Renal cortex interstitium (tissue), 15 donors: ENCODE results near the gene LYRM7. TPM values are rescaled to one million over a fixed set of nuclear protein-coding genes. Genes with fewer than 3 reads are reported as not detected.
"Not testable (repeated sequence)": the region's sequence is repeated elsewhere in the genome, so short reads cannot be mapped to it uniquely, and the experiment has no call there.

Experiments used
- DNase-seq, 11 donors: peaks; one replicate each; pipeline ENCODE4 v3.0.0-alpha.2; 2013; ENCODE audit warnings: low read depth in 9 of 11, low spot score in 4 of 11; ENCODE audit errors: extremely low read depth in 1 of 11
- long read RNA-seq, 16 experiments: transcript quantifications; one replicate each; lab custom pipeline, GENCODE V29; 2026
- polyA plus RNA-seq, 3 donors: library from polyadenylated mRNA; unstranded; fragments of 120-200 nt; gene quantifications; one replicate each; pipeline ENCODE4 v1.2.1, GENCODE V29; 2013; ENCODE audit not compliant: insufficient read length in 3 of 3

LYRM7 gene
- 10 to 100 TPM; 11.5 to 15.2 (median 15.2) TPM for polyA plus RNA-seq
- long read RNA-seq, donor 1, full-length matches to known transcripts: 4 of 4 reads
- long read RNA-seq, donor 1, partial matches to known transcripts: 0 of 4 reads
- long read RNA-seq, donor 1, other reads (novel, unspliced or antisense): 0 of 4 reads
- long read RNA-seq, donor 2, full-length matches to known transcripts: 6 of 13 reads
- long read RNA-seq, donor 2, partial matches to known transcripts: 7 of 13 reads
- long read RNA-seq, donor 2, other reads (novel, unspliced or antisense): 0 of 13 reads
- long read RNA-seq, donor 3, full-length matches to known transcripts: 5 of 32 reads
- long read RNA-seq, donor 3, partial matches to known transcripts: 27 of 32 reads
- long read RNA-seq, donor 3, other reads (novel, unspliced or antisense): 0 of 32 reads
- long read RNA-seq, donor 4, full-length matches to known transcripts: 8 of 8 reads
- long read RNA-seq, donor 4, partial matches to known transcripts: 0 of 8 reads
- long read RNA-seq, donor 4, other reads (novel, unspliced or antisense): 0 of 8 reads
- long read RNA-seq, donor 5: 0 reads
- long read RNA-seq, donor 6, full-length matches to known transcripts: 7 of 7 reads
- long read RNA-seq, donor 6, partial matches to known transcripts: 0 of 7 reads
- long read RNA-seq, donor 6, other reads (novel, unspliced or antisense): 0 of 7 reads
- long read RNA-seq, donor 7, full-length matches to known transcripts: 5 of 5 reads
- long read RNA-seq, donor 7, partial matches to known transcripts: 0 of 5 reads
- long read RNA-seq, donor 7, other reads (novel, unspliced or antisense): 0 of 5 reads
- long read RNA-seq, donor 8: 0 reads
- long read RNA-seq, donor 9, full-length matches to known transcripts: 2 of 2 reads
- long read RNA-seq, donor 9, partial matches to known transcripts: 0 of 2 reads
- long read RNA-seq, donor 9, other reads (novel, unspliced or antisense): 0 of 2 reads
- long read RNA-seq, donor 10, full-length matches to known transcripts: 6 of 6 reads
- long read RNA-seq, donor 10, partial matches to known transcripts: 0 of 6 reads
- long read RNA-seq, donor 10, other reads (novel, unspliced or antisense): 0 of 6 reads
- long read RNA-seq, donor 11, full-length matches to known transcripts: 5 of 5 reads
- long read RNA-seq, donor 11, partial matches to known transcripts: 0 of 5 reads
- long read RNA-seq, donor 11, other reads (novel, unspliced or antisense): 0 of 5 reads
- long read RNA-seq, donor 12, full-length matches to known transcripts: 1 of 1 reads
- long read RNA-seq, donor 12, partial matches to known transcripts: 0 of 1 reads
- long read RNA-seq, donor 12, other reads (novel, unspliced or antisense): 0 of 1 reads
- long read RNA-seq, donor 13: 0 reads
- long read RNA-seq, donor 14, full-length matches to known transcripts: 7 of 7 reads
- long read RNA-seq, donor 14, partial matches to known transcripts: 0 of 7 reads
- long read RNA-seq, donor 14, other reads (novel, unspliced or antisense): 0 of 7 reads
- long read RNA-seq, donor 15, full-length matches to known transcripts: 5 of 5 reads
- long read RNA-seq, donor 15, partial matches to known transcripts: 0 of 5 reads
- long read RNA-seq, donor 15, other reads (novel, unspliced or antisense): 0 of 5 reads
- long read RNA-seq, donor 16, full-length matches to known transcripts: 15 of 15 reads
- long read RNA-seq, donor 16, partial matches to known transcripts: 0 of 15 reads
- long read RNA-seq, donor 16, other reads (novel, unspliced or antisense): 0 of 15 reads

- DNase-seq: peak; percentile 94 to 100 (median 98)
Measured at GRCh38 chr5:131170540-131171275, at the start of gene LYRM7. LYRM7 (plus strand) TSS chr5:131170944; CDS start chr5:131171021, 77 bp downstream.

- DNase-seq: not testable (repeated sequence)
Measured at GRCh38 chr5:131127244-131127643, 43.5 kb upstream of the LYRM7 start.

GRCh38 chr5:131129306-131129705 is 41.4 kb upstream of the LYRM7 start:
- no peak for DNase-seq

GRCh38 chr5:131133091-131133490 is 37.7 kb upstream of the LYRM7 start:
- not testable (repeated sequence) for DNase-seq

GRCh38 chr5:131138406-131138805 is 32.3 kb upstream of the LYRM7 start:
- DNase-seq: not testable (repeated sequence)

GRCh38 chr5:131139321-131139720 is 31.4 kb upstream of the LYRM7 start:
- DNase-seq: no peak

GRCh38 chr5:131142970-131143617 is 27.6 kb upstream of the LYRM7 start:
- no peak for DNase-seq

- no peak for DNase-seq
Measured at GRCh38 chr5:131147258-131147657, 23.5 kb upstream of the LYRM7 start.

GRCh38 chr5:131148835-131149234 is 21.9 kb upstream of the LYRM7 start:
- no peak for DNase-seq

- no peak for DNase-seq
Measured at GRCh38 chr5:131150408-131150807, 20.3 kb upstream of the LYRM7 start.

- DNase-seq: no peak
Measured at GRCh38 chr5:131151216-131151615, 19.5 kb upstream of the LYRM7 start.

GRCh38 chr5:131156385-131156784 is 14.4 kb upstream of the LYRM7 start:
- DNase-seq: no peak

- DNase-seq: no peak
Measured at GRCh38 chr5:131156957-131157356, 13.8 kb upstream of the LYRM7 start.

- DNase-seq: no peak
Measured at GRCh38 chr5:131160134-131160533, 10.6 kb upstream of the LYRM7 start.

- DNase-seq: peak in 1 of 11 donors; percentile 6
Measured at GRCh38 chr5:131163276-131164119, 7.2 kb upstream of the LYRM7 start.
